ENCODE data around the gene CPA4.

DNA sequence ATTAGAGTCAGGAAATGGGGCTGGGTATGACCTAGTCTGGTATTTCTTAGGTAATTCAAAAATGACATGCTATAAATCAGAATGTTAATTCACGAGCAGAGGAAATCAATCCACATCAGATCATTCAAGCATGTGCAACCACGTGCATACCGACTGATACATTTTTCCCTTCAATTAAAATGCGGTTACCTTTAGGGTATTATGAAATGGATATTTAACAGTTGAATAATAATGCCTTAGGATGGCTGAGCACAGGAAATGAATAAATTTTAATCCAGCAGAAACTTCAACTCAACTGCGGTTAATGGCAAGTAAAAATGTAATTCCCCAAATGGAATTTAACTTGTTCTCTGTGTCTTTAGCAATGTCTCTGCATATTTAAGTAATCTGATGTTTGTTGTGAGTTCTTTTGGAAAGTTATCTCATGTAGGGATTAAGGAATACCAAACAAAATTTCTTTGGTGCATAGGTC lies 17.1 kb upstream of the CPA4 start:
- TF ChIP-seq, protein P1, sequence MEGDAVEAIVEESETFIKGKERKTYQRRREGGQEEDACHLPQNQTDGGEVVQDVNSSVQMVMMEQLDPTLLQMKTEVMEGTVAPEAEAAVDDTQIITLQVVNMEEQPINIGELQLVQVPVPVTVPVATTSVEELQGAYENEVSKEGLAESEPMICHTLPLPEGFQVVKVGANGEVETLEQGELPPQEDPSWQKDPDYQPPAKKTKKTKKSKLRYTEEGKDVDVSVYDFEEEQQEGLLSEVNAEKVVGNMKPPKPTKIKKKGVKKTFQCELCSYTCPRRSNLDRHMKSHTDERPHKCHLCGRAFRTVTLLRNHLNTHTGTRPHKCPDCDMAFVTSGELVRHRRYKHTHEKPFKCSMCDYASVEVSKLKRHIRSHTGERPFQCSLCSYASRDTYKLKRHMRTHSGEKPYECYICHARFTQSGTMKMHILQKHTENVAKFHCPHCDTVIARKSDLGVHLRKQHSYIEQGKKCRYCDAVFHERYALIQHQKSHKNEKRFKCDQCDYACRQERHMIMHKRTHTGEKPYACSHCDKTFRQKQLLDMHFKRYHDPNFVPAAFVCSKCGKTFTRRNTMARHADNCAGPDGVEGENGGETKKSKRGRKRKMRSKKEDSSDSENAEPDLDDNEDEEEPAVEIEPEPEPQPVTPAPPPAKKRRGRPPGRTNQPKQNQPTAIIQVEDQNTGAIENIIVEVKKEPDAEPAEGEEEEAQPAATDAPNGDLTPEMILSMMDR (IDR thresholded peaks at IDR 0.05; ENCODE audit: low read depth, low read length, poor library complexity, severe bottlenecking), result no peak
- no peak for TF ChIP-seq EZH2phosphoT487 (IDR thresholded peaks at IDR 0.05; ENCODE audit: borderline replicate concordance, low read length)
